Endothelial cell of umbilical vein (primary cell): ENCODE results near the gene LGALS1.
"Not testable (repeated sequence)": the region's sequence is repeated elsewhere in the genome, so short reads cannot be mapped to it uniquely, and the experiment has no call there.

Source experiments
- EZH2 ChIP-seq: IDR thresholded peaks from 2 replicates; pipeline ENCODE4 v1.6.1; 2012; ENCODE audit warnings: borderline replicate concordance, low read depth, mild to moderate bottlenecking, moderate library complexity, low read length, inconsistent platforms; ENCODE audit not compliant: severe bottlenecking
- FOS ChIP-seq: IDR thresholded peaks from 2 replicates; pipeline ENCODE4 v1.6.1; 2011; ENCODE audit warnings: mild to moderate bottlenecking, low read length, moderate library complexity, borderline replicate concordance; ENCODE audit not compliant: insufficient read depth
- JUN ChIP-seq: IDR thresholded peaks from 2 replicates; pipeline ENCODE4 v1.6.1; 2011; ENCODE audit warnings: borderline replicate concordance, low read depth; ENCODE audit not compliant: insufficient read length, insufficient read depth
- MYC ChIP-seq: IDR thresholded peaks from one replicate; pipeline ENCODE4 v1.6.1; 2011; ENCODE audit warnings: mild to moderate bottlenecking, low read depth, low read length
- POLR2A ChIP-seq: IDR thresholded peaks from 2 replicates; pipeline ENCODE4 v1.6.1; 2012; ENCODE audit warnings: low read depth, mild to moderate bottlenecking, control low read depth, low read length
- POLR2AphosphoS5 ChIP-seq: IDR thresholded peaks from 2 replicates; pipeline ENCODE4 v1.6.1; 2012; ENCODE audit warnings: low read depth, mild to moderate bottlenecking, control low read depth, low read length, moderate library complexity; ENCODE audit not compliant: insufficient read depth
- TF ChIP-seq, protein P1 (sequence below), 2 donors: IDR thresholded peaks; 1 replicate in 1 of 2; 2 replicates in 1 of 2; pipeline ENCODE4 v1.5.1; 2011; ENCODE audit warnings: low read length in 2 of 2, mild to moderate bottlenecking in 2 of 2, moderate library complexity in 2 of 2, control low read depth in 1 of 2, inconsistent platforms in 1 of 2, low read depth in 1 of 2; ENCODE audit not compliant: insufficient read depth in 1 of 2; ENCODE audit errors: extremely low read depth in 1 of 2
- TF ChIP-seq, protein P2 (sequence below): IDR thresholded peaks from 2 replicates; pipeline ENCODE4 v1.6.1; 2011; ENCODE audit not compliant: insufficient read depth, insufficient read length

DNA sequence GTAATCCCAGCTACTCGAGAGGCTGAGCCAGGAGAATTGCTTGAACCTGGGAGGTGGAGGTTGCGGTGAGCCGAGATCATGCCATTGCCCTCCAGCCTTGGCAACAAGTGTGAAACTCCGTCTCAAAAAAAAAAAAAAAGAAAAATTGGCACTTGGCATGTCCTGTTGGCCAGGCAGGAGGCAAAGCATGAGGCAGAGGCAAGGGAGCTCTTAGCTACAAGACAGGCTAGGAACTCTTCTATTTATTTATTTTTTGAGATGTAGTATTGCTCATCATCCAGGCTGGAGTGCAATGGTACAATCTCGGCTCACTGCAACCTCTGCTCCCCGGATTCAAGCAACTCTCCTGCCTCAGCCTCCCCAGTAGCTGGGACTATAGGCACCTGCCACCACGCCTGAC lies 18.7 kb downstream of the LGALS1 start:
- not testable (repeated sequence) for TF ChIP-seq FOS, POLR2A, POLR2AphosphoS5, EZH2, MYC, JUN
- TF ChIP-seq, protein P1, sequence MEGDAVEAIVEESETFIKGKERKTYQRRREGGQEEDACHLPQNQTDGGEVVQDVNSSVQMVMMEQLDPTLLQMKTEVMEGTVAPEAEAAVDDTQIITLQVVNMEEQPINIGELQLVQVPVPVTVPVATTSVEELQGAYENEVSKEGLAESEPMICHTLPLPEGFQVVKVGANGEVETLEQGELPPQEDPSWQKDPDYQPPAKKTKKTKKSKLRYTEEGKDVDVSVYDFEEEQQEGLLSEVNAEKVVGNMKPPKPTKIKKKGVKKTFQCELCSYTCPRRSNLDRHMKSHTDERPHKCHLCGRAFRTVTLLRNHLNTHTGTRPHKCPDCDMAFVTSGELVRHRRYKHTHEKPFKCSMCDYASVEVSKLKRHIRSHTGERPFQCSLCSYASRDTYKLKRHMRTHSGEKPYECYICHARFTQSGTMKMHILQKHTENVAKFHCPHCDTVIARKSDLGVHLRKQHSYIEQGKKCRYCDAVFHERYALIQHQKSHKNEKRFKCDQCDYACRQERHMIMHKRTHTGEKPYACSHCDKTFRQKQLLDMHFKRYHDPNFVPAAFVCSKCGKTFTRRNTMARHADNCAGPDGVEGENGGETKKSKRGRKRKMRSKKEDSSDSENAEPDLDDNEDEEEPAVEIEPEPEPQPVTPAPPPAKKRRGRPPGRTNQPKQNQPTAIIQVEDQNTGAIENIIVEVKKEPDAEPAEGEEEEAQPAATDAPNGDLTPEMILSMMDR (IDR thresholded peaks at IDR 0.05; ENCODE audit: extremely low read depth in 1 of 2, insufficient read depth in 1 of 2, low read depth in 1 of 2, low read length in 2 of 2), result not testable (repeated sequence)
- TF ChIP-seq, protein P2, sequence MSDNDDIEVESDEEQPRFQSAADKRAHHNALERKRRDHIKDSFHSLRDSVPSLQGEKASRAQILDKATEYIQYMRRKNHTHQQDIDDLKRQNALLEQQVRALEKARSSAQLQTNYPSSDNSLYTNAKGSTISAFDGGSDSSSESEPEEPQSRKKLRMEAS, result not testable (repeated sequence)
